B cell (primary cell): ENCODE data around the gene PDP2. TPM values are rescaled to one million over a fixed set of nuclear protein-coding genes. Genes with fewer than 3 reads are reported as not detected.

Source experiments
- ATAC-seq: fragments of 200-7000 bp; cut with Tn5 transposase; one replicate; pipeline ENCODE4 v1.10.0; 2021; ENCODE audit warnings: low read depth, mild to moderate bottlenecking, moderate number of reproducible peaks, moderate library complexity
- CTCF ChIA-PET: fragments of 350-600 bp; sonication (Branson Sonifier 250); formaldehyde crosslinking; loops from one replicate; lab custom pipeline; 2021; ENCODE audit warnings: antibody characterized with exemption, inconsistent platforms; lab: Charles Lee
- POLR2A ChIA-PET: fragments of 350-600 bp; sonication (Branson Sonifier 250); formaldehyde crosslinking; loops from one replicate; lab custom pipeline; 2021; ENCODE audit warnings: antibody characterized with exemption; lab: Charles Lee
- DNase-seq: peaks from one replicate; pipeline ENCODE4 v3.0.0; 2013
- H2AFZ ChIP-seq: 2 replicates; pipeline ENCODE4 v1.6.1; 2012; ENCODE audit warnings: mild to moderate bottlenecking, low read depth, low read length; ENCODE audit not compliant: insufficient read depth, poor library complexity, severe bottlenecking
- H3K27ac ChIP-seq, 2 donors: 1 replicate in 1 of 2; 2 replicates in 1 of 2; pipeline ENCODE4 v1.5.1; 2012 to 2013; ENCODE audit warnings: low read length in 2 of 2, mild to moderate bottlenecking in 2 of 2, moderate library complexity in 1 of 2
- H3K27me3 ChIP-seq, 4 experiments: fragments of 200-600 bp in 1 of 4; sonication (generic) in 1 of 4; replicated peaks in 1 of 4; 1 replicate in 2 of 4; 2 replicates in 2 of 4; pipeline versions ENCODE4 v1.6.1 to v1.7.0; 2013 to 2016; ENCODE audit warnings: low read length in 3 of 4, mild to moderate bottlenecking in 2 of 4, mixed read lengths in 1 of 4, moderate library complexity in 1 of 4; ENCODE audit not compliant: insufficient read depth in 4 of 4, control insufficient read depth in 3 of 4; ENCODE audit errors: control extremely low read depth in 1 of 4
- H3K36me3 ChIP-seq, 2 experiments: replicated peaks in 1 of 2; 1 replicate in 1 of 2; 2 replicates in 1 of 2; pipeline versions ENCODE4 v1.6.1 to v1.7.1; 2013; ENCODE audit warnings: low read length in 1 of 2; ENCODE audit not compliant: insufficient read depth in 2 of 2, control insufficient read depth in 1 of 2; ENCODE audit errors: control extremely low read depth in 1 of 2, extremely low read depth in 1 of 2
- H3K4me1 ChIP-seq, 2 donors: fragments of 200-600 bp in 1 of 2; sonication (generic) in 1 of 2; 1 replicate in 1 of 2; 2 replicates in 1 of 2; pipeline versions ENCODE4 v1.5.1 to v1.6.1; 2013 to 2017; ENCODE audit warnings: low read length in 2 of 2; ENCODE audit not compliant: control insufficient read depth in 2 of 2, insufficient read depth in 2 of 2
- H3K4me2 ChIP-seq: replicated peaks from 2 replicates; pipeline ENCODE3; 2012; ENCODE audit warnings: mild to moderate bottlenecking, low read depth, low read length; ENCODE audit not compliant: poor library complexity, severe bottlenecking
- H3K4me3 ChIP-seq, 5 experiments: fragments of 200-600 bp in 1 of 5; sonication (generic) in 1 of 5; 1 replicate in 3 of 5; 2 replicates in 2 of 5; pipeline versions ENCODE4 v1.5.1 to v1.7.0; 2011 to 2016; ENCODE audit warnings: low read length in 4 of 5, mild to moderate bottlenecking in 4 of 5, low read depth in 2 of 5, control low read depth in 1 of 5, moderate library complexity in 1 of 5; ENCODE audit not compliant: insufficient read depth in 1 of 5; ENCODE audit errors: control extremely low read depth in 1 of 5, extremely low read depth in 1 of 5
- H3K79me2 ChIP-seq: fragments of 200-600 bp; sonication (generic); one replicate; pipeline ENCODE4 v1.6.0; 2016; ENCODE audit warnings: low read length; ENCODE audit not compliant: control insufficient read depth, insufficient read depth
- H3K9ac ChIP-seq: fragments of 200-600 bp; sonication (generic); 2 replicates; pipeline ENCODE4 v1.6.1; 2017; ENCODE audit warnings: mild to moderate bottlenecking, low read length, moderate library complexity
- H3K9me3 ChIP-seq, 3 donors: one replicate each; pipeline versions ENCODE4 v1.6.1 to v1.7.1; 2013; ENCODE audit warnings: low read length in 2 of 3; ENCODE audit not compliant: control insufficient read depth in 2 of 3, insufficient read depth in 1 of 3; ENCODE audit errors: control extremely low read depth in 1 of 3
- H4K20me1 ChIP-seq: 2 replicates; pipeline ENCODE4 v1.6.0; 2012; ENCODE audit warnings: mild to moderate bottlenecking, low read length; ENCODE audit not compliant: insufficient read depth, control insufficient read depth, poor library complexity, severe bottlenecking
- H3K27ac Mint-ChIP-seq: one replicate; pipeline ENCODE4 v1.8.0; 2021; ENCODE audit warnings: mixed read lengths
- H3K27me3 Mint-ChIP-seq: one replicate; pipeline ENCODE4 v1.8.0; 2021; ENCODE audit warnings: mixed read lengths
- H3K4me1 Mint-ChIP-seq: one replicate; pipeline ENCODE4 v1.8.0; 2021; ENCODE audit warnings: mixed read lengths
- H3K4me3 Mint-ChIP-seq: one replicate; pipeline ENCODE4 v1.8.0; 2021; ENCODE audit warnings: mixed read lengths
- H3K9me3 Mint-ChIP-seq: one replicate; pipeline ENCODE4 v1.8.0; 2022; ENCODE audit warnings: mixed read lengths; ENCODE audit not compliant: insufficient read depth
- EZH2 ChIP-seq: IDR thresholded peaks from 2 replicates; pipeline ENCODE4 v1.6.1; 2012; ENCODE audit warnings: borderline replicate concordance, low read depth, mild to moderate bottlenecking, moderate library complexity, low read length; ENCODE audit not compliant: insufficient read depth, poor library complexity, severe bottlenecking
- WGBS: methylation state at CpG from one replicate; pipeline ENCODE4 v1.1.5; 2013; ENCODE audit warnings: missing lambda C conversion rate; ENCODE audit not compliant: insufficient coverage; 5-methylcytosine and 5-hydroxymethylcytosine counted together
- intact Hi-C: fragments of 100-400 bp; cut with micrococcal nuclease; formaldehyde crosslinking; loops from one replicate; pipeline ENCODE4 v1.10.0; 2022
- polyA plus RNA-seq: library from polyadenylated mRNA; depleted of rRNA; stranded (reverse); fragments of >200 nt; gene quantifications from 2 replicates; pipeline ENCODE4 v1.2.3, GENCODE V29; 2012
- total RNA-seq, 2 donors: library from RNA; stranded (reverse); fragments of 120-200 nt in 1 of 2; gene quantifications; 1 replicate in 1 of 2; 2 replicates in 1 of 2; pipeline versions ENCODE4 v1.2.3 to v1.2.4, GENCODE V29; 2013 to 2022
- TF ChIP-seq, protein P1 (sequence below): fragments of 200-600 bp; IDR thresholded peaks from one replicate; pipeline ENCODE4 v1.8.0; 2022; ENCODE audit warnings: antibody characterized with exemption, mild to moderate bottlenecking

PDP2 gene
- total and polyA plus RNA-seq, 2 donors (not counting 1 experiment from before 2014, with no cell fraction given) = 1.9 to 18.7 TPM

DNA sequence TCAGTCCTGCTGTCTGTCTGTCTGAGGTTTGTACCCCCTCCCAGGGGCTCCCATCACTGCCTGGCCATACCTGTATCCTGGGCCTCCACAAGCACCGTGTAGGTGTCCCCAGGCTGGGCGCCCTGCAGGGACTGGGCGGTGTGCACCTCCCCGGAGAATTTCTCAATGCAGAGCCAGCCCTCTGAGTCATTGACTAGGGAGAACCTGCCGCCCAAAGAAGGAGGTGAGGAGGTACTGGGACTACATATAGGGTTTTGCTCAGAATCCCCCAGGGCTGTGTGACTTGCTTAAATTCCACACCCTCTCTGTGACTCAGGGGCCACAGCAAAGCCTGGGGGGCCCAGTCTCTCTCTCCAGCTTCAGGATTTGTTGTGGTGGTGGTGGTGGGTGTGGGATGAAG is 30.8 kb downstream of the PDP2 start:
- ATAC-seq (no peak), DNase-seq (no peak)
- Mint-ChIP-seq H3K27ac (no peak overlapping the region), H3K4me3 (no peak overlapping the region), H3K27me3 (peaks cover 2% of the 10 kb centered on the region), H3K9me3 (no peaks in the 10 kb centered on the region), H3K4me1 (no peaks in the 10 kb centered on the region)
- H4K20me1 ChIP-seq = no peaks in the 10 kb centered on the region
- H3K27ac ChIP-seq = no peak overlapping the region
- H3K9me3 ChIP-seq = no peaks in the 10 kb centered on the region
- CTCF ChIA-PET = no interaction called here
- no peaks in the 10 kb centered on the region for H3K27me3 ChIP-seq
- no peak overlapping the region for H3K4me3 ChIP-seq
- no peak overlapping the region for H3K4me2 ChIP-seq
- intact Hi-C loops = no loop called here
- POLR2A ChIA-PET = no interaction called here
- no peaks in the 10 kb centered on the region for H3K79me2 ChIP-seq
- 87% methylated on average over 5 of the region's 5 CpGs for WGBS
- no peak overlapping the region for H3K9ac ChIP-seq
- H3K4me1 ChIP-seq = no peaks in the 10 kb centered on the region
- H2AFZ ChIP-seq = no peak overlapping the region
- TF ChIP-seq EZH2 = no peak
- TF ChIP-seq, protein P1, sequence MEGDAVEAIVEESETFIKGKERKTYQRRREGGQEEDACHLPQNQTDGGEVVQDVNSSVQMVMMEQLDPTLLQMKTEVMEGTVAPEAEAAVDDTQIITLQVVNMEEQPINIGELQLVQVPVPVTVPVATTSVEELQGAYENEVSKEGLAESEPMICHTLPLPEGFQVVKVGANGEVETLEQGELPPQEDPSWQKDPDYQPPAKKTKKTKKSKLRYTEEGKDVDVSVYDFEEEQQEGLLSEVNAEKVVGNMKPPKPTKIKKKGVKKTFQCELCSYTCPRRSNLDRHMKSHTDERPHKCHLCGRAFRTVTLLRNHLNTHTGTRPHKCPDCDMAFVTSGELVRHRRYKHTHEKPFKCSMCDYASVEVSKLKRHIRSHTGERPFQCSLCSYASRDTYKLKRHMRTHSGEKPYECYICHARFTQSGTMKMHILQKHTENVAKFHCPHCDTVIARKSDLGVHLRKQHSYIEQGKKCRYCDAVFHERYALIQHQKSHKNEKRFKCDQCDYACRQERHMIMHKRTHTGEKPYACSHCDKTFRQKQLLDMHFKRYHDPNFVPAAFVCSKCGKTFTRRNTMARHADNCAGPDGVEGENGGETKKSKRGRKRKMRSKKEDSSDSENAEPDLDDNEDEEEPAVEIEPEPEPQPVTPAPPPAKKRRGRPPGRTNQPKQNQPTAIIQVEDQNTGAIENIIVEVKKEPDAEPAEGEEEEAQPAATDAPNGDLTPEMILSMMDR = no peak
- no peaks in the 10 kb centered on the region for H3K36me3 ChIP-seq

DNA sequence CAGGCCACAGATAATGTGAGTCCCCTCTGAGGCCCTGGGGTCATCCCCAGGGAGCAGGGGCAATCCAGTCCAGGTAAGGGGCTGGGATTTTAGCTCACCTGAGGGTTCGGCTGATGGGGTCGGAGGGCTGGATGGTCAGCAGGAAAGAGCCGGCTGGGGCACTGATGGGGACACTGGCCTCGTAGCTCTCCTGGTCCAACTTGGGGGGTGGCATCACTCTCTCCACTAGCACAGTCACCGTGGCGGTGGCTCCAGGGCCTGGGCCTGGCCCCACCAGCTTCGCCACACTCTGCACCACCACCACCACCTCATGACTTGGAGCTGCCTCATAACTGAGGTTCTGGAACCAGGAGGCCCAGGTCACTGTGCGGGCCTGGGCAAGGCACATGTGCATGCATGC is 31.5 kb downstream of the PDP2 start:
- H3K9ac ChIP-seq = no peak overlapping the region
- no peak for TF ChIP-seq EZH2
- TF ChIP-seq, protein P1 = no peak
- WGBS = 94% methylated on average over 8 of the region's 8 CpGs
- H3K27me3 ChIP-seq = no peaks in the 10 kb centered on the region
- H3K4me3 ChIP-seq = no peak overlapping the region
- intact Hi-C loops = no loop called here
- H3K27ac ChIP-seq = no peak overlapping the region
- ATAC-seq = no peak
- Mint-ChIP-seq H3K9me3 (no peaks in the 10 kb centered on the region), H3K4me3 (no peak overlapping the region), H3K4me1 (no peaks in the 10 kb centered on the region), H3K27ac (no peak overlapping the region), H3K27me3 (peaks cover 6% of the 10 kb centered on the region)
- ChIA-PET CTCF (no interaction called here), POLR2A (no interaction called here)
- H3K4me2 ChIP-seq = no peak overlapping the region
- no peaks in the 10 kb centered on the region for H3K79me2 ChIP-seq
- H3K9me3 ChIP-seq = no peaks in the 10 kb centered on the region
- no peak for DNase-seq
- no peaks in the 10 kb centered on the region for H3K4me1 ChIP-seq
- no peaks in the 10 kb centered on the region for H4K20me1 ChIP-seq
- H3K36me3 ChIP-seq = no peaks in the 10 kb centered on the region
- no peak overlapping the region for H2AFZ ChIP-seq
